GM12892 (cell line): ENCODE data around the gene EPHA6.

ENCODE experiments used
- POLR2A ChIP-seq: IDR thresholded peaks from 2 replicates; pipeline ENCODE4 v1.6.1; 2011; ENCODE audit warnings: low read depth, low read length, control low read depth
- POLR2AphosphoS5 ChIP-seq: IDR thresholded peaks from 2 replicates; pipeline ENCODE4 v1.6.1; 2011; ENCODE audit warnings: low read depth, low read length, control low read depth

GRCh38 chr3:97340940-97341339 lies 526.5 kb downstream of the EPHA6 start:
- TF ChIP-seq POLR2A = no peak
- TF ChIP-seq POLR2AphosphoS5 = no peak
